Activated CD4-positive, alpha-beta memory T cell treated with anti-CD3 and anti-CD28 coated beads for 36 hours (primary cell): ENCODE measurements around the gene ANKRD27. TPM values are rescaled to one million over a fixed set of nuclear protein-coding genes. Genes with fewer than 3 reads are reported as not detected.
"Not testable (repeated sequence)": the region's sequence is repeated elsewhere in the genome, so short reads cannot be mapped to it uniquely, and the experiment has no call there.

Source experiments
- CTCF ChIA-PET: fragments of 350-600 bp; sonication (Branson Sonifier 250); formaldehyde crosslinking; loops from one replicate; lab custom pipeline; 2021; ENCODE audit warnings: antibody characterized with exemption, inconsistent platforms; lab: Charles Lee
- POLR2A ChIA-PET: fragments of 350-600 bp; sonication (Branson Sonifier 250); formaldehyde crosslinking; loops from one replicate; lab custom pipeline; 2021; ENCODE audit warnings: antibody characterized with exemption; lab: Charles Lee
- DNase-seq: peaks from one replicate; pipeline ENCODE4 v3.0.0-alpha.2; 2020
- H3K27ac Mint-ChIP-seq: one replicate; pipeline ENCODE4 v1.8.0; 2021; ENCODE audit warnings: mixed read lengths
- H3K27me3 Mint-ChIP-seq: one replicate; pipeline ENCODE4 v1.8.0; 2021; ENCODE audit warnings: mixed read lengths
- H3K36me3 Mint-ChIP-seq: one replicate; pipeline ENCODE4 v1.8.0; 2021; ENCODE audit warnings: mixed read lengths
- H3K4me1 Mint-ChIP-seq: one replicate; pipeline ENCODE4 v1.8.0; 2021; ENCODE audit warnings: low read depth, mixed read lengths
- H3K4me3 Mint-ChIP-seq: one replicate; pipeline ENCODE4 v1.8.0; 2021; ENCODE audit warnings: mild to moderate bottlenecking, mixed read lengths
- H3K9me3 Mint-ChIP-seq: one replicate; pipeline ENCODE4 v1.8.0; 2021; ENCODE audit warnings: mixed read lengths
- intact Hi-C: fragments of 100-400 bp; cut with micrococcal nuclease; formaldehyde crosslinking; loops from one replicate; pipeline ENCODE4 v1.15.1; 2023
- total RNA-seq, 2 experiments: library from RNA; stranded (reverse); gene quantifications; one replicate each; pipeline ENCODE4 v1.2.3, GENCODE V29; 2021

The ANKRD27 gene
- total RNA-seq, 2 experiments from 2014 or later, result 39.7 to 45.4 TPM

- not testable (repeated sequence) for H3K27ac Mint-ChIP-seq, DNase-seq
Observed at GRCh38 chr19:32700129-32700528, 25.1 kb upstream of the ANKRD27 start.

GRCh38 chr19:32696771-32697170, 21.8 kb upstream of the ANKRD27 start:
- not testable (repeated sequence) for H3K4me3 Mint-ChIP-seq
- H3K4me1 Mint-ChIP-seq, result peaks cover 57% of the 10 kb centered on the region
- CTCF ChIA-PET, result interaction anchor here (0.9 kb wide), 1 partner anchor 20 kb away, joined by 3 read pairs; no protein-coding TSS in a partner anchor

More at GRCh38 chr19:32700129-32700528, 25.1 kb upstream of the ANKRD27 start:
- ChIA-PET CTCF (interaction anchor here (0.6 kb wide), 1 partner anchor 489 kb away, joined by 3 read pairs; no protein-coding TSS in a partner anchor), POLR2A (interaction anchor here (0.6 to 1.7 kb wide), 2 partner anchors 9 to 106 kb away, joined by 3 to 8 read pairs; partner anchors contain the start of gene NUDT19)
- intact Hi-C loops, H3K27me3 Mint-ChIP-seq, H3K4me3 Mint-ChIP-seq: not testable (repeated sequence)
- H3K36me3 Mint-ChIP-seq, result peaks cover 75% of the 10 kb centered on the region
- peaks cover 36% of the 10 kb centered on the region for H3K4me1 Mint-ChIP-seq
- H3K9me3 Mint-ChIP-seq, result peaks cover 19% of the 10 kb centered on the region

GRCh38 chr19:32695506-32695905, 20.5 kb upstream of the ANKRD27 start:
- POLR2A ChIA-PET, CTCF ChIA-PET: not testable (repeated sequence)

More at GRCh38 chr19:32696771-32697170, 21.8 kb upstream of the ANKRD27 start:
- H3K36me3 Mint-ChIP-seq, result peaks cover 63% of the 10 kb centered on the region
- H3K27ac Mint-ChIP-seq, result peak overlapping the region; percentile 64
- DNase-seq, result peak; percentile 32
- POLR2A ChIA-PET, intact Hi-C loops, H3K27me3 Mint-ChIP-seq, H3K9me3 Mint-ChIP-seq: not testable (repeated sequence)

GRCh38 chr19:32694851-32695250, 19.9 kb upstream of the ANKRD27 start:
- Mint-ChIP-seq H3K4me3 (peak overlapping the region; percentile 90), H3K36me3 (peaks cover 52% of the 10 kb centered on the region), H3K4me1 (peaks cover 69% of the 10 kb centered on the region)
- intact Hi-C loops, result loop anchor here (5.0 kb wide), 3 partner anchors 97 to 482 kb away; no protein-coding TSS in a partner anchor
- DNase-seq, CTCF ChIA-PET, H3K9me3 Mint-ChIP-seq, POLR2A ChIA-PET, H3K27ac Mint-ChIP-seq, H3K27me3 Mint-ChIP-seq: not testable (repeated sequence)

More at GRCh38 chr19:32695506-32695905, 20.5 kb upstream of the ANKRD27 start:
- Mint-ChIP-seq H3K4me1 (peaks cover 65% of the 10 kb centered on the region), H3K36me3 (peaks cover 57% of the 10 kb centered on the region), H3K4me3 (peak overlapping the region; percentile 0)
- H3K27me3 Mint-ChIP-seq, H3K9me3 Mint-ChIP-seq, DNase-seq, intact Hi-C loops, H3K27ac Mint-ChIP-seq: not testable (repeated sequence)

GRCh38 chr19:32694316-32694715, 19.3 kb upstream of the ANKRD27 start:
- POLR2A ChIA-PET, CTCF ChIA-PET, H3K9me3 Mint-ChIP-seq, H3K27me3 Mint-ChIP-seq, DNase-seq: not testable (repeated sequence)
- H3K4me3 Mint-ChIP-seq, result peak overlapping the region; percentile 90
- intact Hi-C loops, result loop anchor here (5.0 kb wide), 3 partner anchors 98 to 483 kb away; no protein-coding TSS in a partner anchor
- H3K4me1 Mint-ChIP-seq, result peaks cover 66% of the 10 kb centered on the region
- H3K27ac Mint-ChIP-seq, result peak overlapping the region; percentile 57
- peaks cover 46% of the 10 kb centered on the region for H3K36me3 Mint-ChIP-seq

- CTCF ChIA-PET, H3K27me3 Mint-ChIP-seq, H3K9me3 Mint-ChIP-seq: not testable (repeated sequence)
- H3K4me1 Mint-ChIP-seq, result peaks cover 66% of the 10 kb centered on the region
- peak; percentile 74 for DNase-seq
- POLR2A ChIA-PET, result interaction anchor here (0.9 to 1.1 kb wide), 2 partner anchors 20 to 288 kb away, joined by 4 read pairs; partner anchors contain the start of gene DPY19L3
- intact Hi-C loops, result loop anchor here (5.0 kb wide), 3 partner anchors 99 to 484 kb away; no protein-coding TSS in a partner anchor
- peak overlapping the region; percentile 86 for H3K27ac Mint-ChIP-seq
- peaks cover 37% of the 10 kb centered on the region for H3K36me3 Mint-ChIP-seq
- H3K4me3 Mint-ChIP-seq, result peak overlapping the region; percentile 90
Observed at GRCh38 chr19:32693151-32694108, 18.4 kb upstream of the ANKRD27 start.

GRCh38 chr19:32692727-32693061, 17.7 kb upstream of the ANKRD27 start:
- no peak for DNase-seq
- Mint-ChIP-seq H3K9me3 (peaks cover 3% of the 10 kb centered on the region), H3K27me3 (no peaks in the 10 kb centered on the region), H3K36me3 (peaks cover 30% of the 10 kb centered on the region), H3K4me3 (peak overlapping the region; percentile 90), H3K27ac (peak overlapping the region; percentile 86), H3K4me1 (peaks cover 60% of the 10 kb centered on the region)
- intact Hi-C loops, result loop anchor here (5.0 kb wide), 3 partner anchors 100 to 485 kb away; no protein-coding TSS in a partner anchor
- ChIA-PET POLR2A (no interaction called here), CTCF (no interaction called here)

- Mint-ChIP-seq H3K9me3 (peaks cover 3% of the 10 kb centered on the region), H3K27ac (peak overlapping the region; percentile 87), H3K4me1 (peaks cover 54% of the 10 kb centered on the region), H3K36me3 (peaks cover 24% of the 10 kb centered on the region), H3K27me3 (no peaks in the 10 kb centered on the region), H3K4me3 (peak overlapping the region; percentile 90)
- CTCF ChIA-PET, result interaction anchor here (0.6 kb wide), 1 partner anchor 305 kb away, joined by 4 read pairs; no protein-coding TSS in a partner anchor
- intact Hi-C loops, result loop anchor here (1.0 to 5.0 kb wide), 5 partner anchors 17 to 485 kb away; partner anchors contain the start of genes ANKRD27, FAAP24 and RGS9BP
- peak; percentile 76 for DNase-seq
- POLR2A ChIA-PET, result interaction anchor here (0.9 to 1.4 kb wide), 5 partner anchors 8 to 111 kb away, joined by 4 to 8 read pairs (median 5); partner anchors contain the start of genes ANKRD27, PDCD5 and RGS9BP
Observed at GRCh38 chr19:32691952-32692726, 17.2 kb upstream of the ANKRD27 start.

GRCh38 chr19:32691291-32691951, 16.4 kb upstream of the ANKRD27 start, which contains the start of gene NUDT19:
TSS of gene NUDT19 (plus strand) at chr19:32691821. CDS start at chr19:32691961, 140 bp downstream.
- DNase-seq, result peak; percentile 90
- ChIA-PET CTCF (interaction anchor here (0.6 kb wide), 1 partner anchor 304 kb away, joined by 4 read pairs; no protein-coding TSS in a partner anchor), POLR2A (interaction anchor here (0.9 to 1.4 kb wide), 5 partner anchors 9 to 110 kb away, joined by 4 to 8 read pairs (median 5); partner anchors contain the start of genes ANKRD27, PDCD5 and RGS9BP)
- Mint-ChIP-seq H3K36me3 (peaks cover 23% of the 10 kb centered on the region), H3K4me3 (peak within 1 kb of the TSS; percentile 90), H3K4me1 (peaks cover 47% of the 10 kb centered on the region), H3K27ac (peak within 1 kb of the TSS; percentile 87), H3K9me3 (peaks cover 3% of the 10 kb centered on the region), H3K27me3 (no peaks in the 10 kb centered on the region)
- intact Hi-C loops, result loop anchor here (1.0 to 5.0 kb wide), 5 partner anchors 16 to 486 kb away; partner anchors contain the start of genes ANKRD27, FAAP24 and RGS9BP

GRCh38 chr19:32688311-32688710, 13.3 kb upstream of the ANKRD27 start:
- Mint-ChIP-seq H3K27me3 (no peaks in the 10 kb centered on the region), H3K9me3 (peaks cover 2% of the 10 kb centered on the region), H3K36me3 (peaks cover 6% of the 10 kb centered on the region), H3K4me3 (no peak overlapping the region), H3K4me1 (peaks cover 18% of the 10 kb centered on the region), H3K27ac (no peak overlapping the region)
- DNase-seq, result no peak
- ChIA-PET CTCF (no interaction called here), POLR2A (no interaction called here)
- intact Hi-C loops, result no loop called here
